AG08395 (cell line): ENCODE measurements around the gene GATD1.

Experiments used
- DNase-seq: peaks from one replicate; pipeline ENCODE4 v3.0.0; 2012; ENCODE audit warnings: mixed read lengths, low spot score

Gene GATD1

GRCh38 chr11:812390-812789 is 35.1 kb upstream of the GATD1 start:
- no peak for DNase-seq

- no peak for DNase-seq
Observed at GRCh38 chr11:811446-812245, 34.4 kb upstream of the GATD1 start.

GRCh38 chr11:810040-810567 is 32.8 kb upstream of the GATD1 start:
- no peak for DNase-seq

GRCh38 chr11:809287-810039 is 32.2 kb upstream of the GATD1 start, which contains the start of gene RPLP2:
RPLP2 (plus strand) TSS chr11:809967; CDS start chr11:810235, 268 bp downstream.
- peak; percentile 97 for DNase-seq

- no peak for DNase-seq
Observed at GRCh38 chr11:808427-809286, 31.4 kb upstream of the GATD1 start.

- DNase-seq, result no peak
Observed at GRCh38 chr11:804599-804964, 27.3 kb upstream of the GATD1 start.

- no peak for DNase-seq
Observed at GRCh38 chr11:803770-804598, 26.7 kb upstream of the GATD1 start.

GRCh38 chr11:803467-803742 is 26.1 kb upstream of the GATD1 start:
- DNase-seq, result no peak

- DNase-seq, result no peak
Observed at GRCh38 chr11:802693-803466, 25.6 kb upstream of the GATD1 start.

GRCh38 chr11:802018-802617 is 24.8 kb upstream of the GATD1 start:
- DNase-seq, result no peak

- no peak for DNase-seq
Observed at GRCh38 chr11:801097-801780, 24.0 kb upstream of the GATD1 start.

GRCh38 chr11:800473-800872 is 23.2 kb upstream of the GATD1 start:
- DNase-seq, result no peak

GRCh38 chr11:799641-800316 is 22.5 kb upstream of the GATD1 start:
- DNase-seq, result no peak

- DNase-seq, result peak; percentile 92
Observed at GRCh38 chr11:798093-798713, 20.9 kb upstream of the GATD1 start, which contains the start of gene SLC25A22. SLC25A22 (minus strand) TSS chr11:798281; CDS start chr11:795006, 3,275 bp downstream.

GRCh38 chr11:797296-798092 is 20.2 kb upstream of the GATD1 start:
- DNase-seq, result peak; percentile 81

GRCh38 chr11:796565-797295 is 19.4 kb upstream of the GATD1 start:
- no peak for DNase-seq
